Osteoblast (primary cell): Measurements from ENCODE around the gene MBP. TPM values are rescaled to one million over a fixed set of nuclear protein-coding genes. Genes with fewer than 3 reads are reported as not detected.

Experiments used
- DNase-seq: peaks from one replicate; pipeline ENCODE4 v3.0.0; 2011; ENCODE audit warnings: low spot score, mixed read lengths; ENCODE audit not compliant: insufficient read length; ENCODE audit errors: missing footprints
- H2AFZ ChIP-seq: 2 replicates; pipeline ENCODE4 v1.6.0; 2011; ENCODE audit warnings: mild to moderate bottlenecking, low read length
- H3K27ac ChIP-seq: 2 replicates; pipeline ENCODE4 v1.5.1; 2011; ENCODE audit warnings: mild to moderate bottlenecking, low read depth, low read length, moderate library complexity
- H3K27me3 ChIP-seq: 2 replicates; pipeline ENCODE4 v1.6.0; 2012; ENCODE audit warnings: mild to moderate bottlenecking, control low read depth, inconsistent platforms, low read length, moderate library complexity; ENCODE audit not compliant: insufficient read depth
- H3K36me3 ChIP-seq: 2 replicates; pipeline ENCODE4 v1.5.1; 2011; ENCODE audit warnings: mild to moderate bottlenecking, low read length, control low read depth, moderate library complexity; ENCODE audit not compliant: insufficient read depth
- H3K4me1 ChIP-seq: 2 replicates; pipeline ENCODE4 v1.5.1; 2011; ENCODE audit warnings: mild to moderate bottlenecking, low read length, control low read depth, moderate library complexity; ENCODE audit not compliant: insufficient read depth
- H3K4me2 ChIP-seq: 2 replicates; pipeline ENCODE4 v1.6.0; 2011; ENCODE audit warnings: mild to moderate bottlenecking, low read length; ENCODE audit not compliant: insufficient read depth
- H3K4me3 ChIP-seq: fragments of 200-600 bp; sonication (generic); 3 replicates; pipeline ENCODE4 v1.5.1; 2012; ENCODE audit warnings: mild to moderate bottlenecking, low read length, inconsistent platforms; ENCODE audit not compliant: insufficient read depth
- H3K79me2 ChIP-seq: 2 replicates; pipeline ENCODE4 v1.6.0; 2012; ENCODE audit warnings: mild to moderate bottlenecking, low read length, control low read depth, inconsistent platforms; ENCODE audit not compliant: insufficient read depth
- H3K9me3 ChIP-seq: 2 replicates; pipeline ENCODE4 v1.5.1; 2011; ENCODE audit warnings: low read depth, low read length, control low read depth
- H4K20me1 ChIP-seq: 2 replicates; pipeline ENCODE4 v1.6.0; 2012; ENCODE audit warnings: mild to moderate bottlenecking, low read length, control low read depth; ENCODE audit not compliant: insufficient read depth
- CTCF ChIP-seq: IDR thresholded peaks from 2 replicates; pipeline ENCODE4 v1.5.1; 2011; ENCODE audit warnings: mild to moderate bottlenecking, low read depth, low read length, moderate library complexity; ENCODE audit errors: extremely low read depth
- total RNA-seq: library from RNA; depleted of rRNA; stranded (reverse); fragments of >200 nt; gene quantifications from 2 replicates; pipeline ENCODE4 v1.2.3, GENCODE V29; 2012

MBP gene
- total RNA-seq, 1 donor = 2.2 TPM

DNA sequence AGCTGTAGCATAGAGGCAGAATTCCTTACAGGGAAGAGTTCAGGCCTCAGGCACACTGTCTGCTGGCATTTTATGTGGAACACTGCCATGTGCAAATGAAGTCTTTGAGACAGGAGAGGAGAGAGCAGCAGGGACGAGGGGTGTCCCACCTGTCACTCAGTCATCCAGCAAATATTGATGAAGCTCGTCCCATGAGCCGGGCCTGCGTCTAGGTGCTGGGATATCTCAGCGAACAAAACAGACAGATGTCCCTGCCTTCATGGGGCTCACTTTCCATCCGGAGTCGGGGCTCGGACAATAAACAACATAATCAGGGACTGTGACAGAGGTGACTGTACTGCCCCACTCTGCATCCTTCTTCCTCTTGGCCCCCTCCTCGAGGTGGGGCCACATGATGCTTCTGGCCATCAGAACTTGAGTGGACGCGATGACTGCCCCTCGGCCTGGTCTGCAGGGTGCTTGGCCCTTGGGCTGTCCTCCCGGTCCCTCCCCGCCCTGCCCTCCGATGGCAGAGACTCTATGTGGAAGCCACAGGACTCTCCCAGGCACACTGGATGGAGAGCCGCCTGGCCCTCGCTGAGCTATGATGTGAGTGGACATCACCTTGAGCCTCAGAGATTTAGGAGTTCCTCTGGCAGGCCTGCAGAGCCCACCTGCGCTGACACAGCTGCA lies 78.8 kb downstream of the MBP start:
- H3K36me3 ChIP-seq = no peaks in the 10 kb centered on the region
- H4K20me1 ChIP-seq = no peaks in the 10 kb centered on the region
- TF ChIP-seq CTCF = no peak
- H3K4me2 ChIP-seq = no peak overlapping the region
- H3K27ac ChIP-seq = peak overlapping the region; percentile 60
- DNase-seq = no peak
- H2AFZ ChIP-seq = no peak overlapping the region
- peaks cover 12% of the 10 kb centered on the region for H3K4me1 ChIP-seq
- no peaks in the 10 kb centered on the region for H3K79me2 ChIP-seq
- no peaks in the 10 kb centered on the region for H3K9me3 ChIP-seq
- H3K4me3 ChIP-seq = no peak overlapping the region
- H3K27me3 ChIP-seq = no peaks in the 10 kb centered on the region

- no peak overlapping the region for H3K27ac ChIP-seq
- H3K4me3 ChIP-seq = no peak overlapping the region
- no peak overlapping the region for H2AFZ ChIP-seq
- H3K4me1 ChIP-seq = peaks cover 12% of the 10 kb centered on the region
- H3K4me2 ChIP-seq = no peak overlapping the region
- no peaks in the 10 kb centered on the region for H4K20me1 ChIP-seq
- H3K36me3 ChIP-seq = no peaks in the 10 kb centered on the region
- no peaks in the 10 kb centered on the region for H3K79me2 ChIP-seq
- no peaks in the 10 kb centered on the region for H3K9me3 ChIP-seq
- no peaks in the 10 kb centered on the region for H3K27me3 ChIP-seq
- no peak for TF ChIP-seq CTCF
- peak; percentile 69 for DNase-seq
These were observed 79.6 kb downstream of the MBP start for GRCh38 chr18:77052983-77053309.

DNA sequence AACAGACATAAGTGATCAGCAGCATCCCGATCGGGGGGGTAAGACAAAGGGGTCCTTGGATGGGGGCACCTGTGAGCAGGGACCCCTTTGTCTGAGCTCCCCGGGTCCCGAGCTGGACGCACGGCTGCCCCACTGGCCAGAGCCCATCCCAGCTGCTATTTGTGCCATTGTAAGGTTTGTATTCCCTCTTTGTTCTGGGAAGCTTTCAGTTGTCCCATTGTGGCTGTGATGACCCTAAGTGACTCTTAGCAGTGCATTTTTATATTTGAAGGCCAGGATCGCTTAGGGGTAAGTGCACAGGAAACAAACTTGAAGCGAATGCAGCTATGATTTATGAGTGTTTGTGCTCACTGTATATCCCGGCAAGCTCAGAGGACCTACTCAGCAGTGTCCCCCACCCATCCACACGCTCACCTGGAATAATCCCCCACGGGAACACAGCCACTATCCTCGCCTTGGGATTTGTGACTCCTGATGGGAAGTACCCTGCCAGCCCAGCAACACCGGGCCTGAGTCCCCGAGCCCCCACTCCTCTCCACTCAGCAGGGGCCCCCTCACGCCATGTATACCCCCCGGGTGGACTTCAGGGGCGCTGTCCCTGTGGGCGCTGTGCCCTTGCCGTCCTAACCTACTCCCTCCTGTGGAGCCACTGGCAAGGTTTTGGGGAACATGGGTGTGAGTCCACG lies 80.1 kb downstream of the MBP start:
- peaks cover 12% of the 10 kb centered on the region for H3K4me1 ChIP-seq
- TF ChIP-seq CTCF = no peak

GRCh38 chr18:77051581-77052296 lies 80.8 kb downstream of the MBP start:
- no peaks in the 10 kb centered on the region for H3K9me3 ChIP-seq
- no peaks in the 10 kb centered on the region for H3K79me2 ChIP-seq
- H3K4me3 ChIP-seq = no peak overlapping the region
- no peaks in the 10 kb centered on the region for H3K27me3 ChIP-seq
- DNase-seq = no peak
- H2AFZ ChIP-seq = no peak overlapping the region
- no peak overlapping the region for H3K27ac ChIP-seq
- peaks cover 12% of the 10 kb centered on the region for H3K4me1 ChIP-seq
- H3K36me3 ChIP-seq = no peaks in the 10 kb centered on the region
- no peak for TF ChIP-seq CTCF
- H3K4me2 ChIP-seq = no peak overlapping the region
- no peaks in the 10 kb centered on the region for H4K20me1 ChIP-seq

More for the DNA sequence above, 80.1 kb downstream of the MBP start:
- Histone ChIP-seq H3K79me2 (no peaks in the 10 kb centered on the region), H3K4me2 (no peak overlapping the region), H3K27ac (no peak overlapping the region), H3K9me3 (no peaks in the 10 kb centered on the region), H3K4me3 (no peak overlapping the region), H3K36me3 (no peaks in the 10 kb centered on the region), H4K20me1 (no peaks in the 10 kb centered on the region), H3K27me3 (no peaks in the 10 kb centered on the region), H2AFZ (no peak overlapping the region)
- no peak for DNase-seq
